ELR (cell line): ENCODE data around the gene PAQR4.

Source experiments
- DNase-seq: peaks from one replicate; pipeline ENCODE4 v3.0.0-alpha.2; 2015; ENCODE audit warnings: low read depth

The PAQR4 gene

DNA sequence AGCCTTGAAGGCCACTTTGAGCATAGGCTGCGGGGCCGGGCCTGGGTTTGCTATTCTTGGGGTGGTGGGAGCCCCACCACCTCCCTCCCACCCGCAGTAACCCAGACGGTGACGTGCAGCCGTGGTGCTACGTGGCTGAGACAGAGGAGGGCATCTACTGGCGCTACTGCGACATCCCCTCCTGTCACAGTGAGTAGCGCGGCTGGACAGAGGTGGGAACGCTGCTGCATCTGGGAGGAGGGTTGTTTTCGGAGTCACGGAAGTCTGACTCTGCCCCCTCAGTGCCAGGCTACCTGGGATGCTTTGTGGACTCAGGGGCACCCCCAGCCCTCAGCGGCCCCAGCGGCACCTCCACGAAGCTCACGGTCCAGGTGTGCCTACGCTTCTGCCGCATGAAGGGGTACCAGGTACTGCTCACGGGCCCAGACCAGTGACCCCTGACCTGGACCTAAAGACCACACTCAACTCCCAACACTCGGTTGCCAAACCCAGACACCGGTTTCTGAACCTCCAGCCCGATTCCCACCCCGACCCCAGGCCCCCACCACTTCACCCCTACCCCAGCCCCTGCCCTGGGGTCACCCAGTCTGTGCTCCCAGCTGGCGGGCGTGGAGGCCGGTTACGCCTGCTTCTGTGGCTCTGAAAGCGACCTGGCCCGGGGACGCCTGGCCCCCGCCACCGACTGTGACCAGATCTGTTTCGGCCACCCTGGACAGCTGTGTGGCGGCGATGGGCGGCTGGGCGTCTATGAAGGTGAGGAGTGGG, 2.9 kb upstream of the PAQR4 start:
- DNase-seq = no peak

DNA sequence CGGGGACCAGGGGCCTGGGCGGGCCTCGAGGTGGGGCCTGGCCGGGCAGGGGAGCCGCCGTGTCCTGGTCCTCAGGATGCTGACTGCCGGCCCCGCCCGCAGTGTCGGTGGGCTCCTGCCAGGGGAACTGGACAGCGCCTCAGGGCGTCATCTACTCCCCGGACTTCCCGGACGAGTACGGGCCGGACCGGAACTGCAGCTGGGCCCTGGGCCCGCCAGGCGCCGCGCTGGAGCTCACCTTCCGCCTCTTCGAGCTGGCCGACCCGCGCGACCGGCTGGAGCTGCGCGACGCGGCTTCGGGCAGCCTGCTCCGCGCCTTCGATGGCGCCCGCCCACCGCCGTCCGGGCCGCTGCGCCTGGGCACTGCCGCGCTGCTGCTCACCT, 2.3 kb upstream of the PAQR4 start:
- no peak for DNase-seq

DNA sequence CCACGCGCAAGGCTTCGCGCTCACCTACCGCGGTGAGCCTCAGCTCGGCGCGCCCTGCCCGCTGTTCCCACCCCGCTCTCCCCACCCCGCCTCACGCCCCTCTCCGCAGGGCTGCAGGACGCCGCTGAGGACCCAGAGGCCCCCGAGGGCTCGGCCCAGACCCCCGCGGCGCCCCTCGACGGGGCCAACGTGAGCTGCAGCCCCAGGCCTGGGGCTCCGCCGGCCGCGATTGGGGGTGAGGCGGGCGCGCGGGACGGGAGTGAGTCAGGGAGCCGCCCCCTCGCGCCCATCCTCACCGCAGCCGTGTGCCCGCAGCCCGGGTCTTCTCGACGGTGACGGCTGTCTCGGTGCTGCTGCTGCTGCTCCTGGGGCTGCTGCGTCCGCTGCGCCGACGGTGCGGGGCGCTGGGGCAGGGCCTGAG, 1.9 kb upstream of the PAQR4 start:
- DNase-seq = no peak

DNA sequence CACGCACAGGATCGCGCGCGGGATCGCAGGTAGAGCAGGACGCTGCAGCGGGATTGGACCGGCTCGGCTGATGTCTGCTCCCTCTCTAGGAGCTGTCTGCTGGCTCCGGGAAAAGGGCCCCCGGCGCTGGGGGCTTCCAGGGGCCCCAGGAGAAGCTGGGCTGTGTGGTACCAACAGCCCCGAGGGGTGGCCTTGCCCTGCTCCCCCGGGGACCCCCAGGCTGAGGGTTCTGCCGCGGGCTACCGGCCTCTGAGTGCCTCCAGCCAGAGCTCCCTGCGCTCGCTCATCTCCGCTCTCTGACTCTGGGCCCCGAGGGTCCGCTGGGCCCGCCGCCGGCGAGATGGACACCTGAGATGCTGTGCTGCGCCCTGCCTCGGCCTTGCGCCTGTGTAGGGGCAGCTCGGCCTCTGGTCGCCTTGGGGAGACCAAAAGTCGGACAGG, 1.4 kb upstream of the PAQR4 start:
- no peak for DNase-seq

DNA sequence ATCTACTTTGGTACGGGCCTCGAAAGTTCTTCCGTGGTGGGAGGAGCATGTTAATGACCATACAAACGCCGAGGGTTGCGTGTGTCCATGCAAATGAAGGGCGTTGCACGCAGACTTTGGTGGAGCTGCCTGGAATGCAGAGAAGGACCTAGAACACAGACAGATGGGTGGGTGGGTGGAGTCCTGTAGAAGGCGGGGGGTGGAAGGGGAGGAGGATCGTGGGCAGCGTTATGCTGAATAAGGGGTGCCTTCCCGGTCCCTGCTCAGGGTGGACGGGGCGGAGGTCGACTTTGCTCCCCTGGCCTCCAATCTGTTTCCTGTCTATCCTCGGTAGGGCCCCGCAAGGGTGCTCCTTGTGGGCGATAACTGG, 795 bp upstream of the PAQR4 start:
- DNase-seq = no peak

DNA sequence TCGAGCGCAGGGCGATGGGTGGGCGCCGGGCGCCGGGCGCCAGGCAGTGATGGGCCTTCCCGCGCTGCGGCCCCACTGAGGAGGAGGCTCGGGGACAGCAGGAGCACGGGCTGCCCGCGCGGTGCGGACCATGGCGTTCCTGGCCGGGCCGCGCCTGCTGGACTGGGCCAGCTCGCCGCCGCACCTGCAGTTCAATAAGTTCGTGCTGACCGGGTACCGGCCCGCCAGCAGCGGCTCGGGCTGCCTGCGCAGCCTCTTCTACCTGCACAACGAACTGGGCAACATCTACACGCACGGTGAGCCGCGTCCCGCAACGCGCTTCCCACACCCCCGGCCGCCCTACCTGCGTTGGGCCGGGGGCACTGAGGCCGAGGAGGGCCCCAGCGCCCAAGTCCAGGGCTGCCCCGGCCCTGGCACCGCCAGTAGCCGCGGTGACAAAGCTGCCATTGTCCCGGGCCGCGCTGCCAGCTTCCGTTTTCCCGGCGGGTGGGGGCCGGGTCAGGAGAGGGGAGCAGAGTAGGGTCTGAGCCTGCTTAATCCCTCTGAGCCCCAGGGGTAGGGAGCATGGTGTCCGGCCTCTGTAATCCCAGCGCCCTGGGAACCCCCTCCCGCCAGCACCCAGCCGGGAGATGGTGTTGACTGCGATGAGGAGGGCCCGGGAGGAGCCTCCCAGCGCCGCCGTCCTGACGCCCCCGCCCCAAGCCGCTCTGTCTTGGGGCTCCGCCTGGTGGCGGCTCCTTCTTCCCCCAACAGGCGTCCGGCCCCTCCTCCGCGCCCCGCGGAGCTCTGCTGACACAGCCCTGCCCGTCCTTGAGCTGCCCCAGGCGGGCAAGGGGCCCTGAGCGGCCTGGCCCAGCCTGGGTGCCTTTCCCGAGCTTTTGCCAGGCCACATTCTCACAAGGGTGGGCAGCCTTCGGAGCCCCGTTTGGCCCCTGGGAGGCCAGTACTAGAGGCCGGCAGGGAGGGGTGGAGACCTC, 685 bp downstream of the PAQR4 start:
- DNase-seq = peak; percentile 79

DNA sequence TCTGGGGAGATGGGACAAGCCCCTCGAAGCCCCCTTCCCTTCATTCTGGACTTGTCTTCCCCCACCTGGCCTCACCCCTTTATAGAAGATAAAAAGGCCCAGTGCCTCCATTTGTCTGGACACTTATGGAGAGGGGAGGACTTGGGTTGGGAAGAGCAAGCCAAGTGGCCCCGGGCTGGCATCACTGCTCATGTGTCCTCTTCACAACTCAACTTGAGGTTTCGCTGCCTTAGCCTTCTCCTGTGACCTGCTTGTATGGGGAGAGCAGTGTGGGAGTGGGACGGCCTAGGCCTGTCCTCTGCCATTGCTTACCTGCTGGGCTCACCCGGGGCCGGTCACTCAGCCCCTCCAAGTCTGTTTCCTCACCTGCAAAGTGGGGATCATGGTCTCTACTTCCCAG, 1.4 kb downstream of the PAQR4 start:
- no peak for DNase-seq

DNA sequence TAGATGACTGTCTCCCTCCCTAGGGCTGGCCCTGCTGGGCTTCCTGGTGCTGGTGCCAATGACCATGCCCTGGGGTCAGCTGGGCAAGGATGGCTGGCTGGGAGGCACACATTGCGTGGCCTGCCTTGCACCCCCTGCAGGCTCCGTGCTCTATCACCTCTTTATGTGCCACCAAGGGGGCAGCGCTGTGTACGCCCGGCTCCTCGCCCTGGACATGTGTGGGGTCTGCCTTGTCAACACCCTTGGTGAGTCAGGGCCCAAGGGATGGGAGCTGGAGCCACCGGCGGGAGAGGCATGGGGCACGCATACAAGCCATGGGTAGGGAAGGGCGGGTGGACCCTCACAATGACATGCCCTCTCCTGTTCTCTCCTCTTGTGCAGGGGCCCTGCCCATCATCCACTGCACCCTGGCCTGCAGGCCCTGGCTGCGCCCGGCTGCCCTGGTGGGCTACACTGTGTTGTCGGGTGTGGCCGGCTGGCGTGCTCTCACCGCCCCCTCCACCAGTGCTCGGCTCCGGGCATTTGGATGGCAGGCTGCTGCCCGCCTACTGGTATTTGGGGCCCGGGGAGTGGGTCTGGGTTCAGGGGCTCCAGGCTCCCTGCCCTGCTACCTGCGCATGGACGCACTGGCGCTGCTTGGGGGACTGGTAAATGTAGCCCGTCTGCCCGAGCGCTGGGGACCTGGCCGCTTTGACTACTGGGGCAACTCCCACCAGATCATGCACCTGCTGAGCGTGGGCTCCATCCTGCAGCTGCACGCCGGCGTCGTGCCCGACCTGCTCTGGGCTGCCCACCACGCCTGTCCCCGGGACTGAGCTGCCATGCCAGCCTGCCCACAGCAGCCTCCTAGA, 2.2 kb downstream of the PAQR4 start:
- DNase-seq = no peak

DNA sequence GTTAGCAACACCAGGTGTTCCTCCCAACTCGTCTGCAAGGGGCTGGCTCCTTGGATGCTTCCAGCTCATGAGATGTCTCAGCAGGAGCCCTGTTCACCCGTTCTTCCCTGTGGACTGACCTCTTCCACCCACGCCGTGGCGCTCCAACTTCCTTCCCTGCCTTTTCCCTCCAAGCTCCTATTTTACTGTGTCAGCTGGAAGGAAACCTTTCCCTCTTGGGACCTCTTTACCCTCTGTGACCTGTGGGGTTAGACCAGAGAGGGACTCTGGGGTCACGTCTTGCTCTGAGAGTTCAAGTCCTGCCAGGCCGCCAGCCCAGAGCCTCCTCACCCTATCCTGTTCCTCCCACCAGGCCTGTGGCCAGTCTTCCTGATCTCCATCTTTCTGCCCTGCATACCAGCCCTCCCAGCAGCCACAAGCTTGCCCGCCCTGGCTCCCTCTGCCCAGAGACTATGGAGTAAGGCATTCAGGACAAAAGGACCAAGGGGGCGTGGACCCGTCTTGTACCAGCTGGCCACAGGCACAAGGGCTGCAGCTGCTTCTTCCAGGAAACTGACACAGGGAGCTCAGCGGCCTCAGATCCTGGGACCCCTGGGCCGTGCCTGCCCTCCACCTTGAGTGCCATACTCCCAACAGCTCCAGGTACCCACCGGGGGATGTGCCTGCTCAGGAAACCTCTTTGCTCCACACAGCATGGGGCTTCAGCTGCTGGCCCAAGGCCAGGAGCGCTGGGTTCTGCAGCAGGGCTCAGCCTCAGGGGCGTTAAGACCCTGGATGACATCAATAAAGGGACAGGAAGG, 3.0 kb downstream of the PAQR4 start:
- no peak for DNase-seq

DNA sequence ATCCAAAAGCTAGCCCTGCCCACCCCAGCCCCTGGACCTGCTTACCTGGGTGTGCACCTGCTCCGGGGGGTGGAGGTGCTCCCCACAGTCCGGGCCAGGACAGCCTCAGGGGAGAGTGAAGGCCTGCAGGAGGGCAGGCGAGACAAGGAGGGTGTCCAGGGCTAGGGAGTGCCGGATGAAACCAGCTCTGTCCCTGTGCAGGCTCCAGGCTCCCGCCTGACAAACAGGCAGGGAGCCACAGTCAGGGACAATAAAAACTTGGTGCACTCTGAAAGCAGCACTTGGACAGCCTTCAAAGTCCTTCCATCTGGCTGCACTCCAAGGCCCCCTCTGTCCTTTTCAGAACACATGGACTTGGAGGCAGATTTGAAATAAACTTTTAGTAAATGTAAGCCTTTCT, 3.9 kb downstream of the PAQR4 start:
- no peak for DNase-seq

DNA sequence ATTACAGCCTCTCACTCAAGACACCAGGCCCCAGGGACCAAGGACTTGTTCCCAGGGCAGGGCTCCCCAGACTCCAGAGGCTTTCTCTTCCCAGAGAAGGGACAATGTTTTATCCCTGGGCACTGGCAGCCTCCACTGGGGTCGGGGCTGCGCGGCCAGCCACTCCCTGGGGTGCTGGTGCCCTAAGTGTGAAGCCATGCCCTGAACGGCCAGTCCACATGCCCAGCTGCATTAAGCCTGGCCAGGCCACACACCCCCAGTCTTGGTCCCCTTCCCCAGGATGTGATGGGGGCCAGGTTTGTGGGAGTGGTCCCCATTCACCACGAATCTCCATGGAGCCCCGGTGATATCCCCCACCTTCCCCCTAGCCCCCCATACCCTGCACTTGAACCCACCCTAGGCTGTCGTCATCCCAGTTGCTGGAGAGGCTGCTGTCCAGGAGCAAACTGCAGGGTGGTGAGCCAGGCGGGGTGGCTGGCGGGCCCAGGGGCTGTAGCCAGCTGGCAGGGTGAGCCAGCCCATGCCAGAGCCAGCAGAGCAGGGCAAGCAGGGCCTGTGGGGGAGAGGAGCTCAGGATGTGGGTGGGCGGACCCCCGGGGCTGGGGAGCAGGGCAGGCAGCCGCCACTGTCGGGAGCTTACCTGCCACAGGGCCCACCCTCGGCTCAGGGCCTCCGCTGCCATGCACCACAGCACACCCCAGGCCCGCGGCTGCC, 4.6 kb downstream of the PAQR4 start:
- DNase-seq = no peak

DNA sequence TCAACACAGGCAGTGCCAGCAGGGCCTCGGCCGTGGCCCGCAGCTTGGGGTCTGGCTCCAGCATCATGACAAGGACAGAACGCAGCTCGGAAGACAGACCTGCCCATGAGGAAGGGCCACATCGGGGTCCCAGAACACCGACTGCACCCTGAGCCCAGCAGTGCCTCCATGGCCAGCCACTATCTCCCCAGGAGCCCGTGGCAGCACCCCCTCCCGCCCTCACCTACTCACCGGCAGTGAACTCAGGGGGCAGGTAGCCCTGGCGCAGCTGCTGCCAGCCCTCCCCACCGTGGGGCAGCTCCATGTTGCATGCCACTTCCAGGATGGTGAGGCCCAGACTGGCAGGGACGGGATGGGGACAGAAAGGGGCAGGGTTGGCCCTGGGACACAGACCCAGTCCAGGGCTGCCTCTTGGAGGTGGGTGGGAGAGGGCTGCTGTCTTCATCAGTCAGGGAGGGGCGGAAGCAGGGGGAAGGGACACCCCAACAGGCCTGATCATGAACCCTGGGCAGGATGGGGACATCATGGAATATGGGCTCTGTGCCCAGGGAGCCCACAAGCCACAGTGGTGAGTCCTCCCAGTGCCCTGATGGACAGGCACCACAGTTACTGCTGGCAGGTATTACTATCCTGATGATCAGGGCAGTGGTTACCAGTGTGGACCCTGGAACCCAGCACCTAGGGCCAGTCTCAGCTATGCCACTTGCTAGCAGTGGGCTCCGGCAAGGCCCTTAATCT, 5.3 kb downstream of the PAQR4 start:
- DNase-seq = no peak

DNA sequence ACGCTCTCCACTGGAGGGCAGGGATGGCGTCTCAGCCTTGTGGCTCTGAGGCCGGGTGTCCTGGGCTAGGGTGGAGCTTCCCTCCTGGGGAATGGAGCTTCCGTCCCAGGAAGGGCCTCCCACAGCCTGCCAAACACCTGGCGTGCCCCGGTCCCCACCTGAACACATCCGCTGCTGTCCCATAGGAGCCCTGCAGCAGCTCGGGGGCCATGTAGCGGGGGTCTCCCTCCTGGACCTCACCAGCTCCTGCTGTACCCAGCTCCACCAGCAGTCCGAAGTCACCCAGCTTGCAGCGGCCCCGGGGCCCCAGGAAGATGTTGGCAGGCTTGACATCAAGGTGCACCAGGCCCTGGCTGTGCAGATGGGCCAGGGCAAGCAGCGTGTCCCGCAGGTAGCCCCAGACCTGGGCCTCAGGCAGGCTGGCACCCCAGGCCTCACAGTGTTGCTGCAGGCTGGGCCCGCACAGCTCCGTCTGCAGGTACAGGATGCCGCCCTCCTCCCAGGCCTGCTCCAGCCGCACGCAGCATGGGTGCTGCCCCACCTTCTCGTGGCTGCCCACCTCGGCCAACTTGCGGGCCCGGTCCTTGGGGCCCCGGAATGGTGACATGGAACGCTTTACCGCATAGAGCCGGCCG, 6.1 kb downstream of the PAQR4 start:
- no peak for DNase-seq

DNA sequence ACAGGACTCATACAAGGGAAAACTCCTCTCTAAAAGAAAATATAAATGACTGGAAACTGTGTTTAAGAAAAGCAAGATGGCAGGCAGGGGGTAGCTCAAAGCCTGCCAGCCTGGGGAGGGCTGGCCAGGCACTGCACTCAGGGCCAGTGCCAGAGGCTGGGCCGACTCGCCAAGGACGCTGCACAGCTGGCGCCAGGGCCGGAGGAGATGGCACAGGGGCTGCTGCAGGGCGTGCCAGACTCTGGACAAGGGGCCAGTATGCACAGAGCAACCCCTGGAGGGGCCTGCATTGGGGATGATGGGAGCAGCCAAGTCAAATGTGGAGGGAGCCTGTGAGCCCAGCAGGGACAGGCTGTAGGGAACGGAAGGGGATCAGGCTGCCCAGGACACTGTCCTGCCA, 7.1 kb downstream of the PAQR4 start:
- no peak for DNase-seq

DNA sequence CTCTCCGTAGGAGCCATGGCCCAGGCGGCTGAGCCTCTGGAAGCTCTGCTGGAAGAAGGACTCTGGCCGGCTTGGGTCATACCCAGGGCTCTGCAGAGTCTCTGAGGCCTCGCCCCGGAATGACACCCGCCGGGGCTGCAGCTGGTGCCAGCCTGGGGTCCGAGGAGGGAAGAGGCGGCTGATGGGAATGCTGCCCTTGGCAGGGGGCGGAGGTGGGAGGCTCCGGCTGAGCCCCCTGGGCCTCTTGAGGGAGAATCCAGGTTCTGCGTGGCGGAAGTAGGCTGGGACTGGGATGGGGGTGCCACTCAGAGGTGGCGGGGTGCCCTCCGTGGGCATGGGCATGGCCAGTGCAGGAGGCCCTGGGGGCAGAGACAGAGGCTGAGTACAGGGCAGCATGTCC, 7.5 kb downstream of the PAQR4 start:
- no peak for DNase-seq

DNA sequence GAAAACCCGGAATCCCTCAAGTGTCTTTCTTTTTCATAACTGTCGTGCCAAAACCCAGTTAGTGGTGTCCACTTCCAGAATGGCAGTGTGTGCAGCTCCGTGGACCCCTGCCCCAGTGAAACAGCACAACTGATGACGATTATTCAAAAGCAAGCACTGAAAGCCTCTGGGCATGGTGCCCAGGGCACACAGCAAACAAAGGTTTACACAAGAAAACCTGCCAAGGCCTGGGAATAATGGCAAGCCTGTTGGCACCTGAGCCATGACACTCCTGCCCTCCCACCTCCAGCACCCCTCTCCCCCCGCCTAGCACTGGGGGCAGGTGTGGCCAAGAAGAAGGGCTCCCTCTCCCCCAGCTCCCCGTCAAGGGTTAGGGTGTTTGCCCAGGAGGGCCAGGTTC, 8.3 kb downstream of the PAQR4 start:
- DNase-seq = no peak

DNA sequence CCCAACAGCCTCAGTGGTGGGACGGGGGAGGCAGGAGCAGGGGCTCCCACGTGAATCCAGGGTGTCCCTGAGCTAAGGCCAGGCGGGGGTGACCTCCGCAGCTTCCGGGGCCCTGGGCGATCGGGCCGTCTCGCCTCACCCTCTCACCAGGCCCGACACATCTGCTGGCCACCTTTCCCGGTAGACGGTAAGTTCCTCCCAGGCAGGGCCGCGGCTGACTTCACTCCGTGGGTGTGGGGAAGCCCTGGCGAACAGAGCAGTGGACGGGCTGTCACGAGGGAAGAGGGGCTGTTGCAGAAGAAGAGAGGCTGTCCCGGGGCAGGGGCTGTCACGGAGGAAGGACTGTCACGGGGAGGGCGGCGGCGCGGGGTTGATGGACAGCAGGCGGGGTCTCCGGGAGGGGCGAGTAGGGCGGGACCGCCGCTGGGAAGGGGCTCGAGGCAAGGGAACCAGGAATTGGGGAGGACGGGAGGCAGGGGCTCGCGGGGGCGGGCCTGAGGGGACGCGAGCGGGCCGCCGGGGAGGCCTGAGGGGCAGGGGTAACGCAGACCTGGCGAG, 10.6 kb downstream of the PAQR4 start:
- DNase-seq = peak; percentile 47

DNA sequence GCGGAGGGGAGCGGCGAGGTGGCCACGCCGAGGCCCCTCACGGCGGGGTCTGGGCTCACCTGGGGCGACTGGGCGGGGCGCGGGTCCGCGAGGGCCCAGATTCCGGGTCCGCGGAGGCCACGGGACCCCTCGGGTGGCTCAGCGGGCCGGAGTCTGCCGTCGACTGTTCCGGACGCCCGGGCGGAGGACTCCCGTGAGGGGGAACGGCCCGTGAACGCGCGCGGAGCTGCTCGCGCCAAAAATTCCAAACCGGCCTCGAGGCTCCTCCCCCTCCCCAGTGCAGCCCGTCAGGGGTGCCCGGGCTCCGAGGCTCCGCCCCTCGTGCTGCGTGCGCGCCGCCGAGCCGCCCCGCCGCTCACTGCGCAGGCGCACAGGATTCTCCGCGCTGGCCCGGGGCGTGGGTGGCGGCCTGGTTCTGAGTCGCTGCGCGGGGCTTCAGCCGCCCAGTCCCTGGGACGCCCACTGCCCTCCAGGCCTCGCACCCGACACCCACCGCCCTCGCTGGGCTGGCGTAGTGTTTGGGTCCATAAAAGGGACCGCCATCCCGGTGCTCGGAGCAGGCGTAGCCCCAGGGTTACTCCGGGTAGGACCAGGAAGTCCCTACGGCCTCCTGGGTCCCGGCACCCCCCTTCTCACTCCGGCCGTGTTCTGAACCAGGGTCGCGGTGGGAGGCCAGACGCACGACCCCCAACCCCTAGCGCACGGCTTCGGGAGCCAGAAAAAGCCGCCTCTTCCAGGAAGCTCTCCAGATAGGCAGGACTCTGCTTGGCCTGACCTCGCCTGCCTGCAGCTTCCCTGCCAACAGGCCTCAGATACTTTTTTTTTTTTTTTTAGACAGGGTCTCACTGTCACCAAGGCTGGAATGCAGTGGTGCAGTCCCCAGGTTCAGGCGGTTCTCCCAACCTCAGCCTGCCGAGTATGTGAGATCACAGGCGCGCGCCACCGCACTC, 11.4 kb downstream of the PAQR4 start, which contains the start of gene PKMYT1:
Gene PKMYT1, minus strand, starts transcription at position 220 of the 950 bp plus-strand sequence. CDS start 789 bp downstream, outside the sequence.
- DNase-seq = peak; percentile 88
